IPS DF 19.7 (cell line): ENCODE data around the gene ANKK1.

ENCODE experiments used
- DNase-seq: peaks from one replicate; pipeline ENCODE4 v3.0.0-alpha.2; 2013; ENCODE audit warnings: low read depth, low spot score

The ANKK1 gene

DNA sequence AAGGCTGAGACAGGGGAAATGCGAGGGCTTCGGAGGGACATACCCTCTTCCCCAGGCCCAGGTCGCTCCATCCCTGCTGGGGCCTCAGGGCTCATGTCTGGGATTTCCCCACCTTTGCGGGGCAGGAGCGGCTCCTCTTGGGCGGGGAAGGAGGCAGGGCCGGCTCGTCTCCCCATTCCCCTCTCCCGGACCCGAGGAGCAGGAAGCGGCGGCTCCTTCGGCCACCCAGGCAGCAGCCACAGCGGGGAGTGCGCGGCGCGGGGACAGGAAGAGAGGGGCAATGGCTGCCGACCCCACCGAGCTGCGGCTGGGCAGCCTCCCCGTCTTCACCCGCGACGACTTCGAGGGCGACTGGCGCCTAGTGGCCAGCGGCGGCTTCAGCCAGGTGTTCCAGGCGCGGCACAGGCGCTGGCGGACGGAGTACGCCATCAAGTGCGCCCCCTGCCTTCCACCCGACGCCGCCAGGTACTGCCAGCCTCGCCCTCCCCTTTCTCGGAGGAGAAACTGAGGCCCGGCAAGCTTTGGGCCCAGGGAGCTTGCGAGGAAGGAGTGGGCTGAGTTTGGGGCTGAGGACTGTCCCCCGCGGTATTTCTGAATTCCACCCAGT, at the start of gene ANKK1:
Gene ANKK1 (plus strand): TSS at position 175 of the 607 bp plus-strand sequence. CDS start 106 bp downstream, at position 281.
- DNase-seq, result no peak

- DNase-seq, result no peak
These were observed 48.8 kb upstream of the ANKK1 start for GRCh38 chr11:113338730-113339129.

DNA sequence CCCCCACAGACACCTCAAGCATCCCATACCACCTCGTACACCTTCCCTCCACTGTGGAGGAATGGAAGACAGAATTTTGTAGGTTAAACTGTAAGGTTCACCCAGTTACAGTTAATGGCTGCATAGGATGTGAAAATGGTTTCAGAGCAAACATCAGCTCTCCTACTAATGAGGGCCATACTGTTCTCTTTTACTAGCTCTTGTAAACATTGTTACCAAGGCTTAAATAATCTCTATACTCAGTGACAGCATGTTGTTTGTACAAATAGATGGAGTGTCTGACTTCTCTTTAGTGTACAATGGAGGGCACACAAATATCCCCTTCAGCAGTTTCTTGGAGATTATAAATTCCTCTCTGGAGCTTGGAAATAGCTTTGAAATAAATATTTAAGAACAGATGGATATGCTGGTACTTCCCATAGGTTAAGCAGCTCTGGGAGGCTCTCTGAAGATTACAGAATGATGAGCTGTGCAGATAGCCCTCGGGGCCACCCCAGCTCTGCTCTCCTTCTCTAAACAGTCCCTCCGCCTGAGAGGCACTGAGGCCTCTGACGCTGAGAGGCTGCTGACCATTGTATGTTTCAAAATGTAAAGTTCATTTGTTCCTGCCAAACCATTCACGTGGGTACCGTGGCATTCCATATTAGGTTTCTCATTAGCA, 47.5 kb upstream of the ANKK1 start:
- DNase-seq, result no peak

GRCh38 chr11:113341388-113342165, 46.0 kb upstream of the ANKK1 start:
- DNase-seq, result no peak

DNA sequence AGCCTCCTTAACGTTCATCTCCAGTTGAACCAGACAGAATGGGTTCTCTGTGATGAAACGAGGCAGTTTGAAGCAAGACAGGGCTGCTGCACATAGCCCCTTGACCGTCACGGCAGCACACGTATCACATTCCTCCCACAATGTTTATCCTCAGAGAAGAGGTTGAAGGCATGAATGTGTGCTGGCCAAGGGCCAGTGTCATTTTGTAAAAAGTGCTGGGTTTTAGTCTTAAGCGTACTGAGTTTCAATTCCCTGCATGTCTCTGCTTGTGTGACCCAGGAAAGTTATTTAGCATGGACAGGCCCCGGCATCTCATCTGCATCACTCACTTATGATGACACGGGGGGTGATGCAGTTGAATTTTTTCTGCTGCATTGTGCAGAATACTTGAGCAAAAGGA, 41.6 kb upstream of the ANKK1 start:
- DNase-seq, result no peak

DNA sequence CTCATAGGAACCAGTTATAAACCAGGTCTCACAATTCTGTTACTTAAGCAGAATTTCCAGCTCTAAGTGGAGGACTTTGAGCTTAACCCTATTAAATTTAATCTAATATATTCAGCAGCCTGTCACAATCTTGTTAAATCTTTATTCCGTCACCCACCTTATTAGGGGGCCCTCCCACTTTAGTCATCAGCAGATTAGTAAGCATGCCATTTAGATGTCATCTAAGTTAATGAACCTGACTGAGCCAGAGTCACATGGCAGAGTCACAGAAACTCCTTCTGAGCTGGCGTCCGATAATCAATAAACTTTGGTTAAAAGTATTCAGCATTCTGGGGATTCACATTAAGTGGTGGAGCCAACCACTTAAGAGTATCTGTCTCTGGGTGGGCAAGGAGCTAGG, 38.1 kb upstream of the ANKK1 start:
- no peak for DNase-seq

DNA sequence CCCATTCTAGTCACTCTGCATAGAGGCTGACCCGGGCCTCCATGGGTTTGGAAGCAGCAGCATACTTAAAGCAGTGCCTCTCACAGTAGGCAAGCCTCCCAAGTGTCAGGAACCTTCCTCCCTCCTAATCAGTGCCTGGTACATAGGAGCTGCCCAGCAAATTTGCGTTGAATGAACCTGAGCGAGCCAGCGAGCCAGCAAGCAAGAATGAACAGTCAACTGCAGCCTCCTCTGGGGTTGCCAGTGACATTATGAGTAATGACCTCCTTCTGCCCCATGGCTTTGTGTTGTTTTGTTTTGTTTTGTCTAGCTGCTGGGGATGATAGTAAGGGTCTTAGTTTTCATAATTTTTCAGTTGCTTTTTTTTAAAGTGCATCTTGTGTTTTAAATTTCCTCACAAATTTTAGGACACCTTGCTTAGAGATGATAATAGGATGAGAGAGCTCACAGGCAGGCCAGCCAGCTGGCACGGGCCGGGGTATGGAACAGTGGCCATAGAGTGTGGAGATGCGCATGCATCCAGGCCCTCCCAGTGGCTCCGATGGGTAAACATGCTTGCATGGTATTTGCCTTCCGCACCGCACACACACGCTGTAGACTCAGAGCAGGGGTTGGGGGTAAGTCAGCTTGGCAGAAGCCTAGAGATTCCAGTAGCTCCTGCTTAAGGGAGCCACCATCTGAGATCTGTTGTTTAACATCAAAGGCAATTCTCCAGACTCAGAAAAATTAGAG, 37.1 kb upstream of the ANKK1 start:
- DNase-seq, result no peak

DNA sequence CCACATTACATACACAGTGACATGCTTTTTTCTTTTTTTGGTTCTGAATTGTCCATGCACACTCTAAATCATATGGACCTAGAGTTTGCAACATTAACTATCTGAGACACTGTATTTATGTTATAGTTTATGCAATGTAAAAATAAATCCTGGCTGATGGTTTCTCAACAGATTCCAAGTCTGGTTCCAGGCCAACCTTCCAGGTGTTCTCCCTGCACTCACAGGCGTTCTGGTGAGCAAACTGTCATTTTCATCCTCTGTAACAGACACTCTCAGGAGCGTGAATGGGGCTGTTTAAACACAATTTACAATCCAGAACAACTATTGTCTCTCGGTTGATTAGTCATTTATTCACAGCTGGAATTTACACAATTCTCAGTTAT, 36.5 kb upstream of the ANKK1 start:
- no peak for DNase-seq

GRCh38 chr11:113351480-113351879, 36.1 kb upstream of the ANKK1 start:
- DNase-seq, result no peak

DNA sequence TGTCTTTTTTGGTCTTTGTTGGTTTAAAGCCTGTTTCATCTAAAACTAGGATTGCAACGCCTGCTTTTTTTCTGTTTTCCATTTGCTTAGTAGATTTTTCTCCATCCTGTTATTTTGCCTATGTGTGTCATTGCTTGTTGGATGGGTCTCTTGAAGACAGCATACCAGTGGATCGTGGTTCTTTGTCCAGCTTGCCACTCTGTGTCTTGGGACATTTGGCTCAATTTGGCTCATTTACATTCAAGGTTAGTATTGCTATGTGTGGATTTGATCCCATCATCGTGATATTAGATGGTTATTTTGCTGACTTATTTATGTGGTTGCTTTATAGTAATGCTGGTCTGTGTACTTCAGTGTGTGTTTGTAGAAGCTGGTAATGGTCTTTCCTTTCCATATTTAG, 31.4 kb upstream of the ANKK1 start:
- DNase-seq, result no peak

GRCh38 chr11:113363406-113363805, 24.2 kb upstream of the ANKK1 start:
- no peak for DNase-seq

- DNase-seq, result no peak
These were observed 23.5 kb upstream of the ANKK1 start for GRCh38 chr11:113363996-113364641.

DNA sequence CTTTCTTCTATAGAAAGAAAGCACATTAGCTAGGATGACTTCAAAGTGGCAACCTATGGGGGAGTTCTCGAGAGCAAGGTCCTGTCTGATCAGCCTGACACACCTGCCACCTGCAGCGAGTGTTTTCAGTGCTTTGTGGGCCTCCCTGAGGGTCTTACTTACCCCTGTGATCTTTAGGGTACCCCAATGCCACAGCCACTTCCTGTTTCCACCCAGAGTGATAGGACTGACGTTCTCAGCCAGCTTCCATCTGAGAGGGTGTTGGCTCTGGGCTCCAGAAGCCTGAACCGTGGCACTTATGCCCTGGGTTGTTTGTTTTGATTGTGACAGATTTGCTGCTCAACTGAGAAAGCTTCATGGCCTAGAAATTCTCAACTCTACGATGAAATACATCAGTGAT, 21.7 kb upstream of the ANKK1 start:
- no peak for DNase-seq

GRCh38 chr11:113369411-113369810, 18.2 kb upstream of the ANKK1 start:
- no peak for DNase-seq

DNA sequence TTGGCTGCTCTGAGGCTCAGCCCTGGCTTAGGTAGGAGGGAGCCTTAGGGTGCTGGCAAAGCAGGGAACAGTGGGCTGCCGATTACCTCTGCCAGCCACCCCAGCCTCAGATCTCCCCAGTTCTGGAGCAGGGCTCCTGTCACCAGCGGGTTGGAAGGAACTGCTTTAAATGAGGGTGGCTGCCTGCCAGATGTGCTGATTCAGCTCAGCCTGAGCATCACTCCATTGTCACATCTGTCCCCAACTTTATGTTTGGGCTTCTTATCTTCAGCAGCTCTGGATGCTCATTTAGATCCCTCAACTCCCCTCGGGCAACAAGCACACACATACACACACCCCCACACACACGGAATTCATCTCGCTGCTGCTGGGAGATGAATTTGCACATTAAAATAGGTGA, 16.9 kb upstream of the ANKK1 start:
- no peak for DNase-seq

GRCh38 chr11:113372309-113372708, 15.3 kb upstream of the ANKK1 start:
- no peak for DNase-seq

DNA sequence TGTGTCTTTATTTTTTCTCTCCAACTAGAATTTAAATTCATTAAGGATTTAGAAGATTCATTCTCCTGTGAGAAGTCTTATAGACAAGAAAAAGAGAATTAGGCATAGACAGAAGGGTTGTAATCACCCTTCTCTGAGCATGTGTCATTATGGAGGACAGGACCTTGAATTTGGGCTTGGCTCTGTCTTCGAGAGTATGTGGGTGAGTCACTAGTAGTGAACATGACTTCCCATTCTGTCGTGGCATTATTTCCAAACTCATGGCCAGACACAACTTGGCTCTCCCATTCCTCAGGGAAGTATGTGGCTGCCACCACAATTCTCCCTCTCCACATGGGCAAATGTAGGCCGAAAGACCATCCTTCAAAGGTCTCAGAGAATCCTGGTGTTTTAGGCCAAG, 14.3 kb upstream of the ANKK1 start:
- DNase-seq, result no peak

- no peak for DNase-seq
These were observed 13.5 kb upstream of the ANKK1 start for GRCh38 chr11:113373981-113374560.

DNA sequence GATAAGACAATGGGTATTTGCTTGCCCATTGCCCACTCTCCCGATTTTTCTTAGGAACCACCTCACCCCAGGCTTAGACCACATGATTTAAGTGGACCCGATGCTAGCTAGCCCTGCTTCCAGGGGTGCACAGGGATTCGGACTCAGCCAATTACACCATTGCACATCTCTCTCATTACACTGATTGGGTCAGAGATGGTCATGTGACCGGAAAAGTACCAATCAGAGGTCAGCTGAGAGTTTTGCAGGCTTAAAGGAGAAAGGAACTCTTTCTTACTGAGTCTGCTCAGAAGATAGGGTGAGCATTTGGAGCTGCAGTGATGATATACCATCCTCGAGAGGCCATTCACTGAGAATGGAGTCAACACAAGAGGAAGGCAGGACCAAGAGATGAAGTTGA, 12.2 kb upstream of the ANKK1 start:
- no peak for DNase-seq

DNA sequence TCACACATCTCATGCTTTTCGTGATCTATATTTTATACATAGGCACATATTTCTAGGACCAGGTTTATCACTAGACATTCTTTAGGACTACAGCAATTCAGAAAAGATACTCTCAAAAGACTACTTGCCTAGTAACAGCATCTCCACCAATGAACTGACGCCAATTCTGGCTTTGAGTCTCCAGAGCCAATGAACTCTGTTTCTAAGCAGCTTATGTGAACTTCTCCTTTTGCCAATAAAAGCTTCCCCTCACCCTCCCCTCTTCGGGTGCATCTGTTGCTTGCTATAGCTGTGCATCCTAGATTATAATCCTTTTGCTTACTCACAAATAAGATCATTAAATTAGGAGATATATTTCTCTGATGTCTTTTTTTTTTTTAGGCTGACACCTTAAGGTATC, 11.4 kb upstream of the ANKK1 start:
- DNase-seq, result no peak

- no peak for DNase-seq
These were observed 9.7 kb upstream of the ANKK1 start for GRCh38 chr11:113377681-113378412.
